GM12878 (cell line): Measurements from ENCODE around the gene CARD19. TPM values are rescaled to one million over a fixed set of nuclear protein-coding genes. Genes with fewer than 3 reads are reported as not detected.

Experiments
- ATAC-seq: fragments of 200-7000 bp; cut with Tn5 transposase; 3 replicates; pipeline ENCODE4 v1.9.1; 2020; ENCODE audit warnings: mild to moderate bottlenecking, moderate library complexity
- BruUV-seq: library from RNA; stranded (reverse); fragments of 400-500 nt; replicated peaks from 2 replicates; lab custom pipeline; 2021; lab: Mats Ljungman, UMichigan
- CTCF ChIA-PET: fragments of 300-600 bp; sonication (Branson Sonifier 250); formaldehyde crosslinking; extraction: SDS; loops from one replicate; lab custom pipeline; 2021; ENCODE audit warnings: inconsistent platforms; lab: Yijun Ruan, JAX
- POLR2A ChIA-PET: fragments of 350-600 bp; formaldehyde crosslinking; extraction: SDS; loops from one replicate; lab custom pipeline; 2021; ENCODE audit warnings: inconsistent platforms; lab: Charles Lee
- RAD21 ChIA-PET: fragments of 300-600 bp; sonication (Branson Sonifier 250); formaldehyde crosslinking; loops from one replicate; lab custom pipeline; 2023; ENCODE audit warnings: antibody characterized with exemption; ENCODE audit not compliant: unreplicated experiment; lab: Charles Lee
- SMC1A ChIA-PET: fragments of 300-600 bp; sonication (Branson Sonifier 250); formaldehyde crosslinking; loops from one replicate; lab custom pipeline; 2023; ENCODE audit not compliant: unreplicated experiment, uncharacterized antibody; lab: Charles Lee
- DNase-seq: peaks from one replicate; pipeline ENCODE4 v3.0.0-alpha.2; 2011; ENCODE audit warnings: low read depth, low spot score
- FAIRE-seq: peaks from 3 replicates; lab custom pipeline; 2011; peaks lifted over from hg19 to GRCh38; lab: Jason Lieb, UNC
- H2AFZ ChIP-seq: 2 replicates; pipeline ENCODE4 v1.6.0; 2011; ENCODE audit warnings: low read depth, low read length, control low read depth; ENCODE audit not compliant: control insufficient read depth
- H3K27ac ChIP-seq: 2 replicates; pipeline ENCODE4 v1.5.1; 2011; ENCODE audit warnings: control low read depth; ENCODE audit not compliant: control insufficient read depth, insufficient read depth
- H3K27me3 ChIP-seq, 2 experiments: replicated peaks in 1 of 2; 2 replicates each; pipeline versions ENCODE4 v1.6.0 to v1.6.1; 2011; ENCODE audit warnings: low read length in 1 of 2; ENCODE audit not compliant: control insufficient read depth in 2 of 2, insufficient read depth in 2 of 2
- H3K36me3 ChIP-seq, 2 experiments: 2 replicates each; pipeline ENCODE4 v1.5.1; 2011; ENCODE audit warnings: low read length in 1 of 2; ENCODE audit not compliant: control insufficient read depth in 2 of 2, insufficient read depth in 2 of 2
- H3K4me1 ChIP-seq: 2 replicates; pipeline ENCODE4 v1.6.1; 2011; ENCODE audit warnings: mild to moderate bottlenecking, low read length, moderate library complexity, mixed read lengths; ENCODE audit not compliant: control insufficient read depth, insufficient read depth
- H3K4me2 ChIP-seq: 2 replicates; pipeline ENCODE4 v1.6.0; 2011; ENCODE audit warnings: control low read depth; ENCODE audit not compliant: control insufficient read depth, insufficient read depth
- H3K4me3 ChIP-seq: fragments of 200-600 bp; sonication (generic); 2 replicates; pipeline ENCODE4 v1.5.1; 2016
- H3K79me2 ChIP-seq: 2 replicates; pipeline ENCODE4 v1.6.0; 2011; ENCODE audit warnings: low read length; ENCODE audit not compliant: control insufficient read depth, insufficient read depth
- H3K9ac ChIP-seq: 2 replicates; pipeline ENCODE4 v1.8.0; 2011; ENCODE audit warnings: low read length, control low read depth, mixed read lengths; ENCODE audit not compliant: control insufficient read depth, insufficient read depth
- H3K9me3 ChIP-seq: replicated peaks from 3 replicates; pipeline ENCODE4 v1.5.1; 2011; ENCODE audit warnings: mild to moderate bottlenecking, low read length; ENCODE audit not compliant: control insufficient read depth, insufficient read depth
- H4K20me1 ChIP-seq: 2 replicates; pipeline ENCODE4 v1.6.0; 2011; ENCODE audit not compliant: control insufficient read depth, insufficient read depth
- CBX5 ChIP-seq: sonication (generic); IDR thresholded peaks from 2 replicates; pipeline ENCODE4 v1.6.1; 2016; ENCODE audit warnings: low read depth, moderate library complexity, mild to moderate bottlenecking, inconsistent platforms
- HDAC2 ChIP-seq: fragments of 200-600 bp; sonication (generic); IDR thresholded peaks from 2 replicates; pipeline ENCODE4 v1.6.1; 2017
- PAX8 ChIP-seq: fragments of 450-650 bp; IDR thresholded peaks from 2 replicates; pipeline ENCODE4 v1.6.1; 2017; ENCODE audit warnings: mild to moderate bottlenecking, moderate library complexity
- RAD21 ChIP-seq: IDR thresholded peaks from 2 replicates; pipeline ENCODE4 v1.6.1; 2011; ENCODE audit warnings: mild to moderate bottlenecking, low read depth, low read length, moderate library complexity; ENCODE audit not compliant: insufficient read depth
- RB1 ChIP-seq: fragments of 450-650 bp; formaldehyde crosslinking; IDR thresholded peaks from 2 replicates; pipeline ENCODE4 v1.6.1; 2017; ENCODE audit warnings: mild to moderate bottlenecking, borderline replicate concordance
- RELA ChIP-seq: fragments of 450-650 bp; IDR thresholded peaks from 2 replicates; pipeline ENCODE4 v1.8.0; 2014; ENCODE audit warnings: borderline replicate concordance; ENCODE audit not compliant: partially characterized antibody
- SMAD1 ChIP-seq: fragments of 450-650 bp; IDR thresholded peaks from 2 replicates; pipeline ENCODE4 v1.6.1; 2018; ENCODE audit warnings: mild to moderate bottlenecking, low read depth; ENCODE audit not compliant: partially characterized antibody
- SUZ12 ChIP-seq: fragments of 200-600 bp; sonication (generic); IDR thresholded peaks from one replicate; pipeline ENCODE4 v1.6.1; 2018; ENCODE audit warnings: antibody characterized with exemption, mild to moderate bottlenecking; ENCODE audit not compliant: unreplicated experiment
- TCF3 ChIP-seq: IDR thresholded peaks from 2 replicates; pipeline ENCODE4 v1.6.1; 2012; ENCODE audit warnings: low read depth, mild to moderate bottlenecking, low read length, borderline replicate concordance; ENCODE audit not compliant: insufficient read depth
- WGBS: methylation state at CpG from one replicate; pipeline ENCODE4 v1.1.6; 2016; ENCODE audit warnings: low lambda C conversion rate; ENCODE audit not compliant: insufficient replicate concordance, insufficient coverage; ENCODE audit errors: missing lambda C conversion rate; 5-methylcytosine and 5-hydroxymethylcytosine counted together
- in situ Hi-C: fragments of 300-500 bp; cut with MboI; formaldehyde crosslinking; loops from 9 replicates; pipeline ENCODE4 v1.14.3; 2018; ENCODE audit warnings: mixed read lengths
- intact Hi-C: fragments of 100-400 bp; cut with micrococcal nuclease; formaldehyde crosslinking; loops from one replicate; pipeline ENCODE4 v1.14.2; 2022; ENCODE audit not compliant: unreplicated experiment
- polyA plus RNA-seq, 11 experiments: library from polyadenylated mRNA; depleted of rRNA in 4 of 11; unstranded in 6 of 11; stranded (reverse) in 5 of 11; fragments of >200 nt; fragmentation: Nextera tagmentation in 4 of 11; fragmentation: Illumina TruSeq in 1 of 11; extraction: Ambion mirVana in 4 of 11; extraction: Trizol in 1 of 11; gene quantifications; 1 replicate in 1 of 11; 2 replicates in 10 of 11; pipeline versions ENCODE4 v1.2.1 to v1.2.3, GENCODE V29; 2011 to 2016; ENCODE audit warnings: inconsistent platforms in 2 of 11, missing spikeins in 2 of 11, low read depth in 1 of 11
- total RNA-seq, 4 experiments: library from RNA; depleted of rRNA in 3 of 4; stranded (reverse); fragments of >200 nt in 3 of 4; fragmentation: Illumina TruSeq in 1 of 4; extraction: Trizol in 1 of 4; gene quantifications; 2 replicates each; pipeline versions ENCODE4 v1.2.1 to v1.2.3, GENCODE V29; 2013 to 2021
- TF ChIP-seq, protein P1 (sequence below): fragments of 450-650 bp; IDR thresholded peaks from 2 replicates; pipeline ENCODE4 v1.6.1; 2016; ENCODE audit warnings: mild to moderate bottlenecking
- TF ChIP-seq, protein P2 (sequence below): IDR thresholded peaks from 2 replicates; pipeline ENCODE4 v1.6.1; 2012; ENCODE audit warnings: improper control_type of control experiment, low read depth, low read length; ENCODE audit not compliant: insufficient replicate concordance
- TF ChIP-seq, protein P3 (sequence below): fragments of 450-650 bp; IDR thresholded peaks from 2 replicates; pipeline ENCODE4 v1.6.1; 2017; ENCODE audit warnings: mild to moderate bottlenecking, moderate library complexity

Gene CARD19
- total and polyA plus RNA-seq, 10 of the 15 experiments (the other 5 are each of a cell fraction or from before 2014, with no cell fraction given), result 0.61 to 41.6 (median 19.9) TPM

DNA sequence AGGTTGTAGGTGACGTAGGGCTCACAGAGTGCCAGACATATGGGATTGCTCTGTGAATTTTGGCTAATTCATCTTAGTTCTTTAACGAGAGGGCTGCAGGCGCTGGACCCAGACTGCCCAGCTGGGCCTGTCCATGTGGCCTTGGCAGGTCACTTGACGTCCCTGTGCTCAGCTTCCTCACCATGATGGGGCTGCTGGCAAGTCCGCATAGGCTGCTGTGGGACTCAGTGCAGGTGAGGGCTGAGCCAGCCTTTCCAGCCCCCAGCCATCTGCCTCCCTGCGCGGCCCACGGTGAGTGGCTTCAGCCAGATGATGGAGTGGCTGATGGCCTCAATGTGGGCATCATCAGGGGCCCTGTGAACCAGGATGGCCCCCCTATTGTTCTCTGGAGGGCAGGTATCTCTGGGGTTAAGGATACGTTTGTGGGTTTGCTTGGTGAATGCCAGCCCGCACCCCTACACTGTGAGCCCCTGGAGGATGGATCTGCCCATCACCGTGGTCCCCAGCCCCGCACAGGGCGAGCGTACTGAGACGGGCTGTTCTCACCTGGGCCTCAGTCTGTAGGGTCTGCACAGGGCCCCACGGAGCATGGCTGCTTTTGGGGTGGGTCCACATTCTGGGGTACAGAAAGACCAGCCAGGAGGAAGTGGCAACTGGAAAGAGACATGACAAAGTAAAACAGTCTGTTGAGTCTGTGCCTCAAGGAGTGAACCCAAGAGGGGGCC, 3.7 kb downstream of the CARD19 start:
- Histone ChIP-seq H3K9ac (no peak overlapping the region), H3K4me2 (no peak overlapping the region), H3K4me1 (peaks cover 20% of the 10 kb centered on the region), H3K79me2 (peaks cover 20% of the 10 kb centered on the region), H3K9me3 (peaks cover 2% of the 10 kb centered on the region), H3K27ac (no peak overlapping the region), H2AFZ (no peak overlapping the region), H4K20me1 (no peaks in the 10 kb centered on the region), H3K4me3 (no peak overlapping the region), H3K36me3 (no peaks in the 10 kb centered on the region), H3K27me3 (no peaks in the 10 kb centered on the region)
- SMC1A ChIA-PET, result interaction anchor here (3.7 kb wide), 1 partner anchor 8 kb away, joined by 28 read pairs; no protein-coding TSS in a partner anchor
- ATAC-seq (no peak), DNase-seq (no peak), FAIRE-seq (no peak)
- no TSS peak for BruUV-seq
- RAD21 ChIA-PET, result interaction anchor here (5.4 kb wide), 1 partner anchor 8 kb away, joined by 23 read pairs; no protein-coding TSS in a partner anchor
- intact Hi-C loops, result loop anchor here (5.0 kb wide), 1 partner anchor 353 kb away; the partner anchor contains the start of genes FAM120A and FAM120AOS
- POLR2A ChIA-PET, result interaction anchor here (1.5 kb wide), 1 partner anchor 40 kb away, joined by 4 read pairs; no protein-coding TSS in a partner anchor
- in situ Hi-C loops, result no loop called here
- CTCF ChIA-PET, result interaction anchor here (1.5 to 5.3 kb wide), 2 partner anchors 8 to 97 kb away, joined by 6 to 44 read pairs; no protein-coding TSS in a partner anchor
- WGBS, result 96% methylated on average over 16 of the region's 16 CpGs
- TF ChIP-seq RB1, result no peak
- no peak for TF ChIP-seq PAX8
- TF ChIP-seq, protein P1, sequence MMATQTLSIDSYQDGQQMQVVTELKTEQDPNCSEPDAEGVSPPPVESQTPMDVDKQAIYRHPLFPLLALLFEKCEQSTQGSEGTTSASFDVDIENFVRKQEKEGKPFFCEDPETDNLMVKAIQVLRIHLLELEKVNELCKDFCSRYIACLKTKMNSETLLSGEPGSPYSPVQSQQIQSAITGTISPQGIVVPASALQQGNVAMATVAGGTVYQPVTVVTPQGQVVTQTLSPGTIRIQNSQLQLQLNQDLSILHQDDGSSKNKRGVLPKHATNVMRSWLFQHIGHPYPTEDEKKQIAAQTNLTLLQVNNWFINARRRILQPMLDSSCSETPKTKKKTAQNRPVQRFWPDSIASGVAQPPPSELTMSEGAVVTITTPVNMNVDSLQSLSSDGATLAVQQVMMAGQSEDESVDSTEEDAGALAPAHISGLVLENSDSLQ, result no peak
- TF ChIP-seq RAD21, result no peak
- TF ChIP-seq, protein P2, sequence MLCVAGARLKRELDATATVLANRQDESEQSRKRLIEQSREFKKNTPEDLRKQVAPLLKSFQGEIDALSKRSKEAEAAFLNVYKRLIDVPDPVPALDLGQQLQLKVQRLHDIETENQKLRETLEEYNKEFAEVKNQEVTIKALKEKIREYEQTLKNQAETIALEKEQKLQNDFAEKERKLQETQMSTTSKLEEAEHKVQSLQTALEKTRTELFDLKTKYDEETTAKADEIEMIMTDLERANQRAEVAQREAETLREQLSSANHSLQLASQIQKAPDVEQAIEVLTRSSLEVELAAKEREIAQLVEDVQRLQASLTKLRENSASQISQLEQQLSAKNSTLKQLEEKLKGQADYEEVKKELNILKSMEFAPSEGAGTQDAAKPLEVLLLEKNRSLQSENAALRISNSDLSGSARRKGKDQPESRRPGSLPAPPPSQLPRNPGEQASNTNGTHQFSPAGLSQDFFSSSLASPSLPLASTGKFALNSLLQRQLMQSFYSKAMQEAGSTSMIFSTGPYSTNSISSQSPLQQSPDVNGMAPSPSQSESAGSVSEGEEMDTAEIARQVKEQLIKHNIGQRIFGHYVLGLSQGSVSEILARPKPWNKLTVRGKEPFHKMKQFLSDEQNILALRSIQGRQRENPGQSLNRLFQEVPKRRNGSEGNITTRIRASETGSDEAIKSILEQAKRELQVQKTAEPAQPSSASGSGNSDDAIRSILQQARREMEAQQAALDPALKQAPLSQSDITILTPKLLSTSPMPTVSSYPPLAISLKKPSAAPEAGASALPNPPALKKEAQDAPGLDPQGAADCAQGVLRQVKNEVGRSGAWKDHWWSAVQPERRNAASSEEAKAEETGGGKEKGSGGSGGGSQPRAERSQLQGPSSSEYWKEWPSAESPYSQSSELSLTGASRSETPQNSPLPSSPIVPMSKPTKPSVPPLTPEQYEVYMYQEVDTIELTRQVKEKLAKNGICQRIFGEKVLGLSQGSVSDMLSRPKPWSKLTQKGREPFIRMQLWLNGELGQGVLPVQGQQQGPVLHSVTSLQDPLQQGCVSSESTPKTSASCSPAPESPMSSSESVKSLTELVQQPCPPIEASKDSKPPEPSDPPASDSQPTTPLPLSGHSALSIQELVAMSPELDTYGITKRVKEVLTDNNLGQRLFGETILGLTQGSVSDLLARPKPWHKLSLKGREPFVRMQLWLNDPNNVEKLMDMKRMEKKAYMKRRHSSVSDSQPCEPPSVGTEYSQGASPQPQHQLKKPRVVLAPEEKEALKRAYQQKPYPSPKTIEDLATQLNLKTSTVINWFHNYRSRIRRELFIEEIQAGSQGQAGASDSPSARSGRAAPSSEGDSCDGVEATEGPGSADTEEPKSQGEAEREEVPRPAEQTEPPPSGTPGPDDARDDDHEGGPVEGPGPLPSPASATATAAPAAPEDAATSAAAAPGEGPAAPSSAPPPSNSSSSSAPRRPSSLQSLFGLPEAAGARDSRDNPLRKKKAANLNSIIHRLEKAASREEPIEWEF, result no peak
- no peak for TF ChIP-seq CBX5
- no peak for TF ChIP-seq SMAD1
- no peak for TF ChIP-seq HDAC2
- TF ChIP-seq, protein P3, sequence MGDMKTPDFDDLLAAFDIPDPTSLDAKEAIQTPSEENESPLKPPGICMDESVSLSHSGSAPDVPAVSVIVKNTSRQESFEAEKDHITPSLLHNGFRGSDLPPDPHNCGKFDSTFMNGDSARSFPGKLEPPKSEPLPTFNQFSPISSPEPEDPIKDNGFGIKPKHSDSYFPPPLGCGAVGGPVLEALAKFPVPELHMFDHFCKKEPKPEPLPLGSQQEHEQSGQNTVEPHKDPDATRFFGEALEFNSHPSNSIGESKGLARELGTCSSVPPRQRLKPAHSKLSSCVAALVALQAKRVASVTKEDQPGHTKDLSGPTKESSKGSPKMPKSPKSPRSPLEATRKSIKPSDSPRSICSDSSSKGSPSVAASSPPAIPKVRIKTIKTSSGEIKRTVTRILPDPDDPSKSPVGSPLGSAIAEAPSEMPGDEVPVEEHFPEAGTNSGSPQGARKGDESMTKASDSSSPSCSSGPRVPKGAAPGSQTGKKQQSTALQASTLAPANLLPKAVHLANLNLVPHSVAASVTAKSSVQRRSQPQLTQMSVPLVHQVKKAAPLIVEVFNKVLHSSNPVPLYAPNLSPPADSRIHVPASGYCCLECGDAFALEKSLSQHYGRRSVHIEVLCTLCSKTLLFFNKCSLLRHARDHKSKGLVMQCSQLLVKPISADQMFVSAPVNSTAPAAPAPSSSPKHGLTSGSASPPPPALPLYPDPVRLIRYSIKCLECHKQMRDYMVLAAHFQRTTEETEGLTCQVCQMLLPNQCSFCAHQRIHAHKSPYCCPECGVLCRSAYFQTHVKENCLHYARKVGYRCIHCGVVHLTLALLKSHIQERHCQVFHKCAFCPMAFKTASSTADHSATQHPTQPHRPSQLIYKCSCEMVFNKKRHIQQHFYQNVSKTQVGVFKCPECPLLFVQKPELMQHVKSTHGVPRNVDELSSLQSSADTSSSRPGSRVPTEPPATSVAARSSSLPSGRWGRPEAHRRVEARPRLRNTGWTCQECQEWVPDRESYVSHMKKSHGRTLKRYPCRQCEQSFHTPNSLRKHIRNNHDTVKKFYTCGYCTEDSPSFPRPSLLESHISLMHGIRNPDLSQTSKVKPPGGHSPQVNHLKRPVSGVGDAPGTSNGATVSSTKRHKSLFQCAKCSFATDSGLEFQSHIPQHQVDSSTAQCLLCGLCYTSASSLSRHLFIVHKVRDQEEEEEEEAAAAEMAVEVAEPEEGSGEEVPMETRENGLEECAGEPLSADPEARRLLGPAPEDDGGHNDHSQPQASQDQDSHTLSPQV, result no peak
- TF ChIP-seq TCF3, result no peak
- no peak for TF ChIP-seq RELA
- no peak for TF ChIP-seq SUZ12
